Upper lobe of left lung (tissue), 6 donors: ENCODE data around the gene CFL1. TPM values are rescaled to one million over a fixed set of nuclear protein-coding genes. Genes with fewer than 3 reads are reported as not detected.
"Not testable (repeated sequence)": the region's sequence is repeated elsewhere in the genome, so short reads cannot be mapped to it uniquely, and the experiment has no call there.

Experiments used
- ATAC-seq, 2 donors: fragments of 200-7000 bp; cut with Tn5 transposase; one replicate each; pipeline ENCODE4 v1.9.1; 2022; ENCODE audit warnings: mild to moderate bottlenecking in 2 of 2, moderate library complexity in 2 of 2; ENCODE audit not compliant: low FRiP score in 2 of 2
- DNase-seq, 2 donors: peaks; one replicate each; pipeline ENCODE4 v3.0.0-alpha.2; 2019 to 2020
- H3K27ac ChIP-seq, 4 donors: fragments of 200-600 bp; sonication (generic); one replicate each; pipeline ENCODE4 v1.5.1; 2016 to 2019
- H3K27me3 ChIP-seq, 4 donors: fragments of 200-600 bp; sonication (generic); one replicate each; pipeline ENCODE4 v1.5.1; 2017 to 2019
- H3K36me3 ChIP-seq, 4 donors: fragments of 200-600 bp; sonication (generic); one replicate each; pipeline ENCODE4 v1.5.1; 2016 to 2019
- H3K4me1 ChIP-seq, 4 donors: fragments of 200-600 bp; sonication (generic); one replicate each; pipeline ENCODE4 v1.5.1; 2018 to 2019
- H3K4me3 ChIP-seq, 4 donors: fragments of 200-600 bp; sonication (generic); one replicate each; pipeline ENCODE4 v1.5.1; 2017 to 2019; ENCODE audit warnings: mild to moderate bottlenecking in 2 of 4, moderate library complexity in 1 of 4
- H3K9me3 ChIP-seq, 4 donors: fragments of 200-600 bp; sonication (generic); one replicate each; pipeline ENCODE4 v1.5.1; 2018 to 2019
- EP300 ChIP-seq, 4 donors: sonication (generic); formaldehyde crosslinking; IDR thresholded peaks; one replicate each; pipeline ENCODE4 v1.5.1; 2017; ENCODE audit warnings: antibody characterized with exemption in 4 of 4, control low read depth in 2 of 4
- POLR2A ChIP-seq, 4 donors: fragments of 450-650 bp; IDR thresholded peaks; one replicate each; pipeline ENCODE4 v1.5.1; 2016 to 2017; ENCODE audit warnings: antibody characterized with exemption in 4 of 4, mild to moderate bottlenecking in 2 of 4
- POLR2AphosphoS5 ChIP-seq, 2 donors: sonication (generic); formaldehyde crosslinking; IDR thresholded peaks; one replicate each; pipeline ENCODE4 v1.5.1; 2017; ENCODE audit warnings: antibody characterized with exemption in 2 of 2
- WGBS, 2 donors: methylation state at CpG; one replicate each; pipeline ENCODE4 v1.1.5; 2017 to 2018; 5-methylcytosine and 5-hydroxymethylcytosine counted together
- total RNA-seq, 6 donors: library from RNA; depleted of rRNA in 4 of 6; stranded (reverse); fragments of >200 nt in 4 of 6; gene quantifications; one replicate each; pipeline versions ENCODE4 v1.1.0 to v1.2.1, GENCODE V29; 2016 to 2021
- TF ChIP-seq, protein P1 (sequence below), 6 experiments: fragments of 450-650 bp in 4 of 6; fragments of 200-600 bp in 2 of 6; sonication (generic) in 2 of 6; IDR thresholded peaks; one replicate each; pipeline ENCODE4 v1.5.1; 2016 to 2019; ENCODE audit warnings: antibody characterized with exemption in 6 of 6
- donor health status: DM: no; HTN: no; CAD: no; lungs with moderate emphysema.
- donor health status: DM: no; HTN: yes; CAD: no; lungs with severe emphysema.

CFL1 gene
- total RNA-seq, 6 donors from 2014 or later, result 358 to 813 (median 768) TPM

GRCh38 chr11:65843811-65844210, 14.2 kb downstream of the CFL1 start:
- no peak for TF ChIP-seq EP300 (IDR thresholded peaks at IDR 0.05)
- H3K4me3 ChIP-seq, result no peak overlapping the region
- no peak for ATAC-seq
- no peaks in the 10 kb centered on the region for H3K4me1 ChIP-seq
- H3K36me3 ChIP-seq, result no peaks in the 10 kb centered on the region
- DNase-seq, result no peak
- no peaks in the 10 kb centered on the region for H3K27me3 ChIP-seq
- H3K27ac ChIP-seq, result no peak overlapping the region
- H3K9me3 ChIP-seq, result no peaks in the 10 kb centered on the region
- 93 to 96% methylated on average over 3 of the region's 3 CpGs for WGBS, 2 donors

- Histone ChIP-seq H3K27me3 (no peaks in the 10 kb centered on the region), H3K36me3 (no peaks in the 10 kb centered on the region), H3K27ac (no peak overlapping the region), H3K4me1 (no peaks in the 10 kb centered on the region), H3K4me3 (no peak overlapping the region), H3K9me3 (no peaks in the 10 kb centered on the region)
- ATAC-seq (no peak), DNase-seq (no peak)
- TF ChIP-seq EP300 (IDR thresholded peaks at IDR 0.05) (no peak), POLR2AphosphoS5 (IDR thresholded peaks at IDR 0.05) (no peak), POLR2A (IDR thresholded peaks at IDR 0.05) (no peak)
- TF ChIP-seq, protein P1, sequence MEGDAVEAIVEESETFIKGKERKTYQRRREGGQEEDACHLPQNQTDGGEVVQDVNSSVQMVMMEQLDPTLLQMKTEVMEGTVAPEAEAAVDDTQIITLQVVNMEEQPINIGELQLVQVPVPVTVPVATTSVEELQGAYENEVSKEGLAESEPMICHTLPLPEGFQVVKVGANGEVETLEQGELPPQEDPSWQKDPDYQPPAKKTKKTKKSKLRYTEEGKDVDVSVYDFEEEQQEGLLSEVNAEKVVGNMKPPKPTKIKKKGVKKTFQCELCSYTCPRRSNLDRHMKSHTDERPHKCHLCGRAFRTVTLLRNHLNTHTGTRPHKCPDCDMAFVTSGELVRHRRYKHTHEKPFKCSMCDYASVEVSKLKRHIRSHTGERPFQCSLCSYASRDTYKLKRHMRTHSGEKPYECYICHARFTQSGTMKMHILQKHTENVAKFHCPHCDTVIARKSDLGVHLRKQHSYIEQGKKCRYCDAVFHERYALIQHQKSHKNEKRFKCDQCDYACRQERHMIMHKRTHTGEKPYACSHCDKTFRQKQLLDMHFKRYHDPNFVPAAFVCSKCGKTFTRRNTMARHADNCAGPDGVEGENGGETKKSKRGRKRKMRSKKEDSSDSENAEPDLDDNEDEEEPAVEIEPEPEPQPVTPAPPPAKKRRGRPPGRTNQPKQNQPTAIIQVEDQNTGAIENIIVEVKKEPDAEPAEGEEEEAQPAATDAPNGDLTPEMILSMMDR (IDR thresholded peaks at IDR 0.05), result no peak
- WGBS, 2 donors, result 94 to 97% methylated on average over 4 of the region's 4 CpGs
These were observed 15.8 kb downstream of the CFL1 start for GRCh38 chr11:65842144-65842543.

DNA sequence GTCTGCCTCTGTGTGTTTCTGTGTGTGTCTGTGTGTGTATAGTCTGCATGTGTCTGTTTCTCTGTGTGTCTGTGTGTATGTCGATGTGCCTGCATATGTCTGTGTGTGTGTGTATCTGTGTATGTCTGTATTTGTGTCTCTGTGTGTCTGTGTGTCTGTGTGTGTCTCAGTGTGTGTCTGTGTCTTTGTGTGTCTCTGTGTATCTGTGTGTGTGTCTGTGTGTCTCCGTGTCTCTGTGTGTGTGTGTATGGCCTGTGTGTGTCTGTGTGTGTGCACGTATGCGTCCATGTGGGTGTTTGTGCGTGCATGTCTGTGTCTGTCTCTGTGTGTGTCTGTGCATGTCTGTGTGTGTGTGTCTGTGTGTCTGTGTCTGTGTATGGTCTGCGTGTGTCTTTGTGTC, 23.8 kb downstream of the CFL1 start:
- peak overlapping the region; percentile 16 to 64 (median 58) for H3K4me3 ChIP-seq

DNA sequence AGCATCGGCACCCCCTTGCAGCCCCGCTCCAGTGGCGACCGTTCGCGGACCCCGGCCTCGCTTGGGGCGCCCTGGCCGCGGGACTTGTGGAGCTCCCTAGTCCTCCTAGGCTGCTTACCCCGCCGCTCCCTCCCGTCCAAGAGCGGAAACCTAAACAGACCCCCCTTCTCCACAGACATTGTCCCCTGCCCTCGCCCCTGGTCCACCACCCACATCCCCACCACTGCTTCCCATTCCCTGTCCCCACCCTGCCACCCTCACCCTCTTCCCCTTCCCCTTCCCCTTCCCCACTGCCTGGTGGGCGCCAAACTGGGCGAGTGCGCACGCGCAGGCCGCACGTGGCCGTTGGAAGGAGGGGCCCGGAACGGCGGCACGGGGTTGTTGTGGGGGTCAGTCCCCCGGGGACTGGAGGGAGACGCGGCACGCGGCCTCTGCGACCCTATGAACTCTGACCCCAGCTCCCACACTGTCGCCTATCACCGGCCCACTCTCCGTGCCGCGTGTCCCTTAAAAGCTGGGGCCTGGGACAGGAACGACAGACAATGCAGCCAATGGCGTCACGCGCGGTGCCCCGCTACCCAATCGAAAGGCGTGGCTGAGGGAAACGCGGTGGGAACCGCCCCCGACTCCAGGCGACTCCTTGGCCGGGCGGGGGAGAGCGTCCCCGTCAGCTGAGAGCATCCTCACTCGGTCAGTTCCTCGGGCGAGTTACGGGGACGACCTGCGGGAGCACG, 24.5 kb downstream of the CFL1 start, which contains the start of gene SNX32:
SNX32 (plus strand) TSS at position 667 of the 734 bp plus-strand sequence. CDS start 103 bp downstream, outside the sequence.
- DNase-seq, result peak; percentile 94 to 98
- peak; percentile 98 to 100 for ATAC-seq
- 3 to 4% methylated on average over 42 to 61 of the region's 63 CpGs for WGBS, 2 donors
- TF ChIP-seq, protein P1 (IDR thresholded peaks at IDR 0.05), result peak in 1 of 6 experiments; percentile 29
- TF ChIP-seq POLR2AphosphoS5 (IDR thresholded peaks at IDR 0.05), result peak in 1 of 2 donors; percentile 65
- TF ChIP-seq EP300 (IDR thresholded peaks at IDR 0.05), result no peak
- TF ChIP-seq POLR2A (IDR thresholded peaks at IDR 0.05), result peak in 1 of 4 donors; percentile 24
- Histone ChIP-seq H3K27ac (peak within 1 kb of the TSS in 3 of 4 donors; percentile 56 to 70 (median 70)), H3K4me1 (peaks cover 8 to 18% (median 16%) of the 10 kb centered on the region in 4 donors), H3K9me3 (no peaks in the 10 kb centered on the region), H3K27me3 (no peaks in the 10 kb centered on the region), H3K4me3 (peak within 1 kb of the TSS; percentile 36 to 64 (median 58)), H3K36me3 (no peaks in the 10 kb centered on the region)

More for the DNA sequence above, 23.8 kb downstream of the CFL1 start:
- Histone ChIP-seq H3K4me1 (peaks cover 8 to 18% (median 16%) of the 10 kb centered on the region in 4 donors), H3K27ac (peak overlapping the region in 1 of 4 donors; percentile 70), H3K9me3 (no peaks in the 10 kb centered on the region), H3K36me3 (no peaks in the 10 kb centered on the region), H3K27me3 (no peaks in the 10 kb centered on the region)
- DNase-seq, result no peak
- 22 to 62% methylated on average over 3 to 6 of the region's 6 CpGs for WGBS, 2 donors
- TF ChIP-seq, protein P1 (IDR thresholded peaks at IDR 0.05), result no peak
- no peak for TF ChIP-seq POLR2A (IDR thresholded peaks at IDR 0.05)
- TF ChIP-seq EP300 (IDR thresholded peaks at IDR 0.05), result no peak
- no peak for TF ChIP-seq POLR2AphosphoS5 (IDR thresholded peaks at IDR 0.05)
- peak in 1 of 2 donors; percentile 29 for ATAC-seq

DNA sequence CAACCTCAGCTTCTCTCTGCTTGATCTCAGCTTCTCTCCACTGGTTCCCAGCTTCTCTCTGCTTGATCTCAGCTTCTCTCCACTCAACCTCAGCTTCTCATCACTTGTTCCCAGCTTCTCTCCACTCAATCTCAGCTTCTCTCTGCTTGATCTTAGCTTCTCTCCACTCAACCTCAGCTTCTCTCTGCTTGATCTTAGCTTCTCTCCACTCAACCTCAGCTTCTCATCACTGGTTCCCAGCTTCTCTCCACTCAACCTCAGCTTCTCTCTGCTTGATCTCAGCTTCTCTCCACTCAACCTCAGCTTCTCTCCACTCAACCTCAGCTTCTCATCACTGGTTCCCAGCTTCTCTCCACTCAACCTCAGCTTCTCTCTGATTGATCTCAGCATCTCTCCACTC, 25.7 kb downstream of the CFL1 start:
- not testable (repeated sequence) for H3K27ac ChIP-seq, H3K36me3 ChIP-seq, H3K9me3 ChIP-seq, H3K27me3 ChIP-seq, DNase-seq, ATAC-seq, H3K4me3 ChIP-seq
- peaks cover 8 to 18% (median 16%) of the 10 kb centered on the region in 4 donors for H3K4me1 ChIP-seq
